ENCODE results near the gene IGFLR1.

GRCh38 chr19:35780058-35780457, 37.8 kb upstream of the IGFLR1 start:
- no peak for TF ChIP-seq MXI1 (conservative IDR thresholded peaks at IDR 0.05; ENCODE audit: poor library complexity, severe bottlenecking)
- TF ChIP-seq POLR2AphosphoS5 (IDR thresholded peaks at IDR 0.05), result no peak
